ENCODE measurements around the gene ART4.

ART4 gene

GRCh38 chr12:14839262-14839661 lies 4.1 kb downstream of the ART4 start:
- ChIA-PET POLR2A (no interaction called here), CTCF (no interaction called here)
- TF ChIP-seq, protein P1, sequence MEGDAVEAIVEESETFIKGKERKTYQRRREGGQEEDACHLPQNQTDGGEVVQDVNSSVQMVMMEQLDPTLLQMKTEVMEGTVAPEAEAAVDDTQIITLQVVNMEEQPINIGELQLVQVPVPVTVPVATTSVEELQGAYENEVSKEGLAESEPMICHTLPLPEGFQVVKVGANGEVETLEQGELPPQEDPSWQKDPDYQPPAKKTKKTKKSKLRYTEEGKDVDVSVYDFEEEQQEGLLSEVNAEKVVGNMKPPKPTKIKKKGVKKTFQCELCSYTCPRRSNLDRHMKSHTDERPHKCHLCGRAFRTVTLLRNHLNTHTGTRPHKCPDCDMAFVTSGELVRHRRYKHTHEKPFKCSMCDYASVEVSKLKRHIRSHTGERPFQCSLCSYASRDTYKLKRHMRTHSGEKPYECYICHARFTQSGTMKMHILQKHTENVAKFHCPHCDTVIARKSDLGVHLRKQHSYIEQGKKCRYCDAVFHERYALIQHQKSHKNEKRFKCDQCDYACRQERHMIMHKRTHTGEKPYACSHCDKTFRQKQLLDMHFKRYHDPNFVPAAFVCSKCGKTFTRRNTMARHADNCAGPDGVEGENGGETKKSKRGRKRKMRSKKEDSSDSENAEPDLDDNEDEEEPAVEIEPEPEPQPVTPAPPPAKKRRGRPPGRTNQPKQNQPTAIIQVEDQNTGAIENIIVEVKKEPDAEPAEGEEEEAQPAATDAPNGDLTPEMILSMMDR (IDR thresholded peaks at IDR 0.05; ENCODE audit: control extremely low read depth, extremely low read depth, low read depth, missing control alignments) = no peak
- no peak for DNase-seq (ENCODE audit: extremely low spot score)

GRCh38 chr12:14836336-14837210 lies 6.8 kb downstream of the ART4 start:
- CTCF ChIA-PET = interaction anchor here (0.7 to 1.5 kb wide), 6 partner anchors 9 to 160 kb away, joined by 3 to 5 read pairs (median 4); no protein-coding TSS in a partner anchor
- POLR2A ChIA-PET = no interaction called here
- TF ChIP-seq, protein P1 (IDR thresholded peaks at IDR 0.05; ENCODE audit: control extremely low read depth, extremely low read depth, low read depth, missing control alignments) = no peak
- DNase-seq (ENCODE audit: extremely low spot score) = no peak

GRCh38 chr12:14834509-14834908 lies 8.8 kb downstream of the ART4 start:
- ChIA-PET POLR2A (no interaction called here), CTCF (interaction anchor here (0.7 to 2.0 kb wide), 7 partner anchors 9 to 751 kb away, joined by 3 to 5 read pairs (median 3); no protein-coding TSS in a partner anchor)
- TF ChIP-seq, protein P1 (IDR thresholded peaks at IDR 0.05; ENCODE audit: control extremely low read depth, extremely low read depth, low read depth, missing control alignments) = no peak
- DNase-seq (ENCODE audit: extremely low spot score) = no peak

DNA sequence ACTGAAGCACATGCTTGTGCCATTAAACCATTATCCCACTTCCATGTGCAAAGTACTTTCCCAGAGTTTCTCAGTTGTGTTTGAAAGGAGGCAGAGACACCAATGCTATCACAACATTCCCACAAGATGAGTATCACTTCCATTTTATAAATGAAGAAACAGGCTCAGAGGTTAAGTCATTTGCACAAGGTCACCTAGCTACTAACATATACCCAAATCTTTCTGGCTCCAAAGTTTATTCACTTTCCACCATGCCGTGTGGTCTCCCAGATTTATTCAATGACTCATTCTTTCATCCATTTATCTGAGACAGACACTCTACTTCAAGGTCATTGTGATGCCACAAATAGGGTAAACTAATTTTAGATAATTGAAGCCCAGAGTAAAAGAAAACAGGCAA lies 9.4 kb downstream of the ART4 start:
- ChIA-PET CTCF (interaction anchor here (0.7 to 2.0 kb wide), 5 partner anchors 9 to 751 kb away, joined by 3 to 5 read pairs (median 3); no protein-coding TSS in a partner anchor), POLR2A (no interaction called here)
- DNase-seq (ENCODE audit: extremely low spot score) = no peak
- TF ChIP-seq, protein P1 (IDR thresholded peaks at IDR 0.05; ENCODE audit: control extremely low read depth, extremely low read depth, low read depth, missing control alignments) = no peak

DNA sequence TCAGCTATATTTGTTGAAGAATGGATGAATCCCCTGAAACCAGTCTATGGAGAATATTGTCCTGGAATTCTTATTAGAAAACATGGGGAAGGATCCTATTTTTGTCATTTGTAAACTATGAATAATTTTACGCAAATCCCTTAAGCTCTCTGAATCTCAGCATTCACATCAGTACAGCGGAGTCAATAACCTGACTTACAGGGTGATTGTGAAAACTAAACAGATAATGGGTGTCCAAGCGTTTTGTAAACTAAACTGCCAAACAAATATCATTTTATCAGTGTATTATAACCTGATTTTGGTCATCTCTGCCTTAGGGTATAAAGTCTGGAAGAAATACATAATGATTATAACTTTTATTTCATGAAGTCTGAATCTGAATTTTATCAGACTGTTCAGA lies 10.0 kb downstream of the ART4 start:
- TF ChIP-seq, protein P1 (IDR thresholded peaks at IDR 0.05; ENCODE audit: control extremely low read depth, extremely low read depth, low read depth, missing control alignments) = no peak
- POLR2A ChIA-PET = no interaction called here
- DNase-seq (ENCODE audit: extremely low spot score) = no peak
- CTCF ChIA-PET = interaction anchor here (0.9 to 1.6 kb wide), 3 partner anchors 10 to 162 kb away, joined by 3 to 5 read pairs (median 4); partner anchors contain the start of gene ART4

GRCh38 chr12:14828892-14829291 lies 14.4 kb downstream of the ART4 start:
- ChIA-PET CTCF (interaction anchor here (0.8 to 4.4 kb wide), 6 partner anchors 9 to 166 kb away, joined by 3 to 20 read pairs (median 6); no protein-coding TSS in a partner anchor), POLR2A (no interaction called here)
- no peak for DNase-seq (ENCODE audit: extremely low spot score)
- TF ChIP-seq, protein P1 (IDR thresholded peaks at IDR 0.05; ENCODE audit: control extremely low read depth, extremely low read depth, low read depth, missing control alignments) = no peak
